ENCODE data around the gene PPM1J. TPM values are rescaled to one million over a fixed set of nuclear protein-coding genes. Genes with fewer than 3 reads are reported as not detected.

Gene PPM1J
- total RNA-seq, 3 donors from 2014 or later = 0.16 to 0.37 TPM; not detected in 1

- no peak for ATAC-seq
- Mint-ChIP-seq H3K4me1 (ENCODE audit: low read depth) (no peaks in the 10 kb centered on the region), H3K9me3 (no peaks in the 10 kb centered on the region), H3K27me3 (ENCODE audit: low read depth) (no peaks in the 10 kb centered on the region), H3K4me3 (no peak overlapping the region), H3K36me3 (ENCODE audit: insufficient read depth) (peaks cover 35% of the 10 kb centered on the region)
- DNase-seq = no peak
Observed at GRCh38 chr1:112693821-112694220, 21.3 kb downstream of the PPM1J start.

- H3K4me1 Mint-ChIP-seq (ENCODE audit: low read depth) = no peaks in the 10 kb centered on the region
- no peaks in the 10 kb centered on the region for H3K27me3 Mint-ChIP-seq (ENCODE audit: low read depth)
- no peak for DNase-seq
- peaks cover 36% of the 10 kb centered on the region for H3K36me3 Mint-ChIP-seq (ENCODE audit: insufficient read depth)
- no peak overlapping the region for H3K4me3 Mint-ChIP-seq
- H3K9me3 Mint-ChIP-seq = no peaks in the 10 kb centered on the region
- ATAC-seq = no peak
Observed at GRCh38 chr1:112692681-112693080, 22.5 kb downstream of the PPM1J start.

- H3K4me3 Mint-ChIP-seq = no peak overlapping the region
- ATAC-seq (no peak), DNase-seq (no peak)
- H3K9me3 Mint-ChIP-seq = no peaks in the 10 kb centered on the region
- peaks cover 6% of the 10 kb centered on the region for H3K4me1 Mint-ChIP-seq (ENCODE audit: low read depth)
- no peaks in the 10 kb centered on the region for H3K27me3 Mint-ChIP-seq (ENCODE audit: low read depth)
- peaks cover 32% of the 10 kb centered on the region for H3K36me3 Mint-ChIP-seq (ENCODE audit: insufficient read depth)
Observed at GRCh38 chr1:112689842-112690237, 25.3 kb downstream of the PPM1J start.

GRCh38 chr1:112689196-112689841 lies 25.8 kb downstream of the PPM1J start:
- DNase-seq (no peak), ATAC-seq (no peak)
- Mint-ChIP-seq H3K4me3 (no peak overlapping the region), H3K9me3 (no peaks in the 10 kb centered on the region), H3K27me3 (ENCODE audit: low read depth) (no peaks in the 10 kb centered on the region), H3K4me1 (ENCODE audit: low read depth) (peaks cover 6% of the 10 kb centered on the region), H3K36me3 (ENCODE audit: insufficient read depth) (peaks cover 32% of the 10 kb centered on the region)

- DNase-seq = no peak
Observed at GRCh38 chr1:112688781-112689193, 26.3 kb downstream of the PPM1J start.

GRCh38 chr1:112687785-112688496 lies 27.2 kb downstream of the PPM1J start:
- H3K4me1 Mint-ChIP-seq (ENCODE audit: low read depth) = peaks cover 6% of the 10 kb centered on the region
- H3K4me3 Mint-ChIP-seq = no peak overlapping the region
- H3K9me3 Mint-ChIP-seq = no peaks in the 10 kb centered on the region
- ATAC-seq = no peak
- DNase-seq = no peak
- no peaks in the 10 kb centered on the region for H3K27me3 Mint-ChIP-seq (ENCODE audit: low read depth)
- peaks cover 31% of the 10 kb centered on the region for H3K36me3 Mint-ChIP-seq (ENCODE audit: insufficient read depth)

More at GRCh38 chr1:112688781-112689193, 26.3 kb downstream of the PPM1J start:
- H3K36me3 Mint-ChIP-seq (ENCODE audit: insufficient read depth) = peaks cover 32% of the 10 kb centered on the region
- no peak for ATAC-seq
- no peaks in the 10 kb centered on the region for H3K27me3 Mint-ChIP-seq (ENCODE audit: low read depth)
- H3K4me3 Mint-ChIP-seq = no peak overlapping the region
- no peaks in the 10 kb centered on the region for H3K9me3 Mint-ChIP-seq
- H3K4me1 Mint-ChIP-seq (ENCODE audit: low read depth) = peaks cover 6% of the 10 kb centered on the region

- Mint-ChIP-seq H3K36me3 (ENCODE audit: insufficient read depth) (peaks cover 30% of the 10 kb centered on the region), H3K9me3 (no peaks in the 10 kb centered on the region), H3K27me3 (ENCODE audit: low read depth) (no peaks in the 10 kb centered on the region), H3K4me1 (ENCODE audit: low read depth) (peaks cover 6% of the 10 kb centered on the region), H3K4me3 (no peak overlapping the region)
- DNase-seq = no peak
- ATAC-seq = no peak
Observed at GRCh38 chr1:112687361-112687760, 27.8 kb downstream of the PPM1J start.

GRCh38 chr1:112686835-112687234 lies 28.3 kb downstream of the PPM1J start:
- peaks cover 26% of the 10 kb centered on the region for H3K36me3 Mint-ChIP-seq (ENCODE audit: insufficient read depth)
- DNase-seq (no peak), ATAC-seq (no peak)
- no peak overlapping the region for H3K4me3 Mint-ChIP-seq
- H3K27me3 Mint-ChIP-seq (ENCODE audit: low read depth) = no peaks in the 10 kb centered on the region
- H3K4me1 Mint-ChIP-seq (ENCODE audit: low read depth) = peaks cover 6% of the 10 kb centered on the region
- H3K9me3 Mint-ChIP-seq = no peaks in the 10 kb centered on the region

- Mint-ChIP-seq H3K36me3 (ENCODE audit: insufficient read depth) (peaks cover 22% of the 10 kb centered on the region), H3K4me3 (no peak overlapping the region), H3K9me3 (no peaks in the 10 kb centered on the region), H3K27me3 (ENCODE audit: low read depth) (no peaks in the 10 kb centered on the region), H3K4me1 (ENCODE audit: low read depth) (peaks cover 6% of the 10 kb centered on the region)
- ATAC-seq = no peak
- no peak for DNase-seq
Observed at GRCh38 chr1:112686417-112686816, 28.7 kb downstream of the PPM1J start.

- Mint-ChIP-seq H3K4me1 (ENCODE audit: low read depth) (peaks cover 6% of the 10 kb centered on the region), H3K27me3 (ENCODE audit: low read depth) (no peaks in the 10 kb centered on the region), H3K36me3 (ENCODE audit: insufficient read depth) (peaks cover 21% of the 10 kb centered on the region), H3K9me3 (no peaks in the 10 kb centered on the region), H3K4me3 (no peak overlapping the region)
- ATAC-seq (no peak), DNase-seq (no peak)
Observed at GRCh38 chr1:112685913-112686312, 29.2 kb downstream of the PPM1J start.

GRCh38 chr1:112678605-112679004 lies 36.5 kb downstream of the PPM1J start:
- no peaks in the 10 kb centered on the region for H3K9me3 Mint-ChIP-seq
- H3K4me3 Mint-ChIP-seq = no peak overlapping the region
- H3K4me1 Mint-ChIP-seq (ENCODE audit: low read depth) = peaks cover 42% of the 10 kb centered on the region
- H3K36me3 Mint-ChIP-seq (ENCODE audit: insufficient read depth) = peaks cover 7% of the 10 kb centered on the region
- H3K27me3 Mint-ChIP-seq (ENCODE audit: low read depth) = no peaks in the 10 kb centered on the region
- DNase-seq (no peak), ATAC-seq (no peak)

GRCh38 chr1:112677501-112677900 lies 37.6 kb downstream of the PPM1J start:
- no peaks in the 10 kb centered on the region for H3K27me3 Mint-ChIP-seq (ENCODE audit: low read depth)
- ATAC-seq (no peak), DNase-seq (no peak)
- H3K9me3 Mint-ChIP-seq = no peaks in the 10 kb centered on the region
- no peak overlapping the region for H3K4me3 Mint-ChIP-seq
- peaks cover 10% of the 10 kb centered on the region for H3K36me3 Mint-ChIP-seq (ENCODE audit: insufficient read depth)
- peaks cover 47% of the 10 kb centered on the region for H3K4me1 Mint-ChIP-seq (ENCODE audit: low read depth)

- DNase-seq (no peak), ATAC-seq (no peak)
- Mint-ChIP-seq H3K4me3 (peak overlapping the region; percentile 80), H3K9me3 (no peaks in the 10 kb centered on the region), H3K36me3 (ENCODE audit: insufficient read depth) (peaks cover 19% of the 10 kb centered on the region), H3K4me1 (ENCODE audit: low read depth) (peaks cover 50% of the 10 kb centered on the region), H3K27me3 (ENCODE audit: low read depth) (no peaks in the 10 kb centered on the region)
Observed at GRCh38 chr1:112676543-112676942, 38.6 kb downstream of the PPM1J start.

GRCh38 chr1:112675728-112676381 lies 39.3 kb downstream of the PPM1J start:
- Mint-ChIP-seq H3K36me3 (ENCODE audit: insufficient read depth) (peaks cover 21% of the 10 kb centered on the region), H3K4me1 (ENCODE audit: low read depth) (peaks cover 51% of the 10 kb centered on the region), H3K9me3 (no peaks in the 10 kb centered on the region), H3K4me3 (peak overlapping the region; percentile 80), H3K27me3 (ENCODE audit: low read depth) (no peaks in the 10 kb centered on the region)
- DNase-seq = no peak
- no peak for ATAC-seq
